K562 (cell line): Measurements from ENCODE around the gene MYO1A. TPM values are rescaled to one million over a fixed set of nuclear protein-coding genes. Genes with fewer than 3 reads are reported as not detected.

Experiments
- HDAC1 ChIP-seq, 2 experiments: fragments of 450-650 bp; IDR thresholded peaks; 2 replicates each; pipeline ENCODE4 v1.6.1; 2016 to 2017; ENCODE audit warnings: inconsistent platforms in 1 of 2, mild to moderate bottlenecking in 1 of 2, moderate library complexity in 1 of 2
- KDM2B ChIP-seq: fragments of 250-450 bp; sonication (Bioruptor Pico); IDR thresholded peaks from 2 replicates; pipeline ENCODE4 v1.8.0; 2021; ENCODE audit warnings: mild to moderate bottlenecking, moderate library complexity
- NCOA2 ChIP-seq, 2 experiments: fragments of 450-650 bp; IDR thresholded peaks; 2 replicates each; pipeline ENCODE4 v1.6.1; 2018; ENCODE audit warnings: mild to moderate bottlenecking in 2 of 2, moderate library complexity in 1 of 2; ENCODE audit not compliant: partially characterized antibody in 2 of 2
- PHF20 ChIP-seq: fragments of 450-650 bp; IDR thresholded peaks from 2 replicates; pipeline ENCODE4 v1.6.1; 2018; ENCODE audit not compliant: partially characterized antibody
- RBBP5 ChIP-seq: fragments of 200-600 bp; sonication (generic); IDR thresholded peaks from 2 replicates; pipeline ENCODE4 v1.6.1; 2012; ENCODE audit warnings: borderline replicate concordance, mild to moderate bottlenecking, low read length, control low read depth, inconsistent platforms; ENCODE audit not compliant: insufficient read depth, poor library complexity, severe bottlenecking
- RCOR1 ChIP-seq, 2 experiments: IDR thresholded peaks; 2 replicates each; pipeline ENCODE4 v1.6.1; 2012; ENCODE audit warnings: low read depth in 2 of 2, low read length in 2 of 2, borderline replicate concordance in 1 of 2, improper control_type of control experiment in 1 of 2
- SOX6 ChIP-seq: fragments of 450-650 bp; IDR thresholded peaks from 2 replicates; pipeline ENCODE4 v1.6.1; 2014; ENCODE audit warnings: mild to moderate bottlenecking
- TAF1 ChIP-seq: IDR thresholded peaks from 2 replicates; pipeline ENCODE4 v1.6.1; 2011; ENCODE audit warnings: mild to moderate bottlenecking, low read length, moderate library complexity; ENCODE audit not compliant: insufficient read depth, control insufficient read depth, severe bottlenecking; ENCODE audit errors: extremely low read depth
- ZFX ChIP-seq: sonication (generic); formaldehyde crosslinking; IDR thresholded peaks from 2 replicates; pipeline ENCODE4 v1.8.0; 2022; ENCODE audit warnings: mild to moderate bottlenecking, missing genetic modification reagents, moderate library complexity
- ZNF197 ChIP-seq: fragments of 200-800 bp; sonication (Bioruptor generic); IDR thresholded peaks from 2 replicates; pipeline ENCODE4 v1.6.1; 2016; ENCODE audit warnings: low read depth, missing genetic modification characterization, missing compliant biosample characterization
- polyA plus RNA-seq, 8 experiments: library from polyadenylated mRNA; depleted of rRNA in 4 of 8; stranded (reverse) in 5 of 8; unstranded in 3 of 8; fragments of >200 nt; fragmentation: Nextera tagmentation in 2 of 8; fragmentation: Illumina TruSeq in 1 of 8; extraction: Ambion mirVana in 2 of 8; extraction: Trizol in 1 of 8; gene quantifications; 2 replicates each; pipeline versions ENCODE4 v1.2.1 to v1.2.3, GENCODE V29; 2011 to 2014; ENCODE audit warnings: inconsistent platforms in 1 of 8, missing spikeins in 1 of 8
- total RNA-seq, 7 experiments: library from RNA; depleted of rRNA in 6 of 7; stranded (reverse); fragments of >200 nt in 6 of 7; fragmentation: Illumina TruSeq in 2 of 7; extraction: Trizol in 2 of 7; gene quantifications; 2 replicates each; pipeline versions ENCODE4 v1.2.1 to v1.2.3, GENCODE V29; 2011 to 2021; ENCODE audit warnings: low replicate concordance in 1 of 7
- TF ChIP-seq, protein P1 (sequence below), 2 experiments: fragments of 450-650 bp; IDR thresholded peaks; 2 replicates each; pipeline ENCODE4 v1.6.1; 2016
- TF ChIP-seq, protein P2 (sequence below): fragments of 250-450 bp; sonication (Bioruptor Pico); IDR thresholded peaks from 2 replicates; pipeline ENCODE4 v1.4.0; 2020
- TF ChIP-seq, protein P3 (sequence below): fragments of 450-650 bp; IDR thresholded peaks from 2 replicates; pipeline ENCODE4 v1.7.0; 2016; ENCODE audit warnings: borderline replicate concordance
- TF ChIP-seq, protein P4 (sequence below): fragments of 450-650 bp; IDR thresholded peaks from 2 replicates; pipeline ENCODE4 v1.6.1; 2016; ENCODE audit warnings: low read depth

The MYO1A gene
- total and polyA plus RNA-seq, 9 of the 15 experiments (the other 6 are each of a cell fraction or from before 2014, with no cell fraction given): 0.03 to 0.29 (median 0.14) TPM; not detected in 2

DNA sequence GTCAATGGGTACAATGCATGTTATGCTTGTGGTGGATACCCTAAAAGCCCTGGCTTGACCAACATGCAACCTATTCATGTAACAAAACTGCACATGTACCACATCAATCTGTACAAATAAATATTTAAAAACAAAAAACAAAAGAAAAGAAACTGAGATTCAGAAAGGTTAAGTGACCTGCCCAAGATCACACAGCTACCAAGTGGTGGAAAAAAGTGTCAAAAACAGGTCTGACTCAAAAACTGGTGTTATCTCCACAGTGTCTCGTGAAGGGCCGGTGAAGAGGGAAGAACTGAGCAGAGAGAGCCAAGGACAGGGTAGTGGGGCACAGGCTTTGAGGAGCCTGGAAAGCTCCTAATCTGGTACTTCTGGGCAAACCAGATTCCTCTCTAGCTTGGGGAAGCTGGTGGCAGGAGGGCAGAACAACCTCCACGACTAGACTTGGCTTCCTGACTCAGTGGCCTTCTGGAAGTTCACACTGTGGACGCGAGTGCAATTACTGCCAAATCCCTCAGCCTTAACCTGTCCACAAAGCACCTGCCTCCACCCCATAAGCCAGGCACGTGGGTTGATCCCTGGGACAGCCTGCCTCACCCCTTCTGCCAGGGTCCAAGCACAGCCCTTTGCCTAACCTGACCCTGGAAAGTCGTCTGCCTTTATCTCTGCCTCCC lies 59.1 kb downstream of the MYO1A start (continued):
- TF ChIP-seq, protein P1, sequence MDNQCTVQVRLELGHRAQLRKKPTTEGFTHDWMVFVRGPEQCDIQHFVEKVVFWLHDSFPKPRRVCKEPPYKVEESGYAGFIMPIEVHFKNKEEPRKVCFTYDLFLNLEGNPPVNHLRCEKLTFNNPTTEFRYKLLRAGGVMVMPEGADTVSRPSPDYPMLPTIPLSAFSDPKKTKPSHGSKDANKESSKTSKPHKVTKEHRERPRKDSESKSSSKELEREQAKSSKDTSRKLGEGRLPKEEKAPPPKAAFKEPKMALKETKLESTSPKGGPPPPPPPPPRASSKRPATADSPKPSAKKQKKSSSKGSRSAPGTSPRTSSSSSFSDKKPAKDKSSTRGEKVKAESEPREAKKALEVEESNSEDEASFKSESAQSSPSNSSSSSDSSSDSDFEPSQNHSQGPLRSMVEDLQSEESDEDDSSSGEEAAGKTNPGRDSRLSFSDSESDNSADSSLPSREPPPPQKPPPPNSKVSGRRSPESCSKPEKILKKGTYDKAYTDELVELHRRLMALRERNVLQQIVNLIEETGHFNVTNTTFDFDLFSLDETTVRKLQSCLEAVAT (IDR thresholded peaks at IDR 0.05): no peak
- TF ChIP-seq SOX6 (no peak), ZFX (no peak), KDM2B (CRISPR knock-in tag) (no peak), RBBP5 (no peak), RCOR1 (IDR thresholded peaks at IDR 0.05; ENCODE audit: borderline replicate concordance in 1 of 2, low read depth in 2 of 2, low read length in 2 of 2) (0 out of 4 replicates have a peak, but pooled peaks of 1 of the 2 experiments have one; percentile 32), ZNF197 (CRISPR knock-in tag) (0 out of 2 replicates have a peak, but pooled peaks have one; percentile 27), NCOA2 (IDR thresholded peaks at IDR 0.05; ENCODE audit: partially characterized antibody in 2 of 2) (no peak), HDAC1 (IDR thresholded peaks at IDR 0.05) (peak in 1 of 2 experiments; percentile 14; a peak in 1 of 4 replicates), TAF1 (no peak), PHF20 (peak; percentile 46)
- TF ChIP-seq, protein P2, sequence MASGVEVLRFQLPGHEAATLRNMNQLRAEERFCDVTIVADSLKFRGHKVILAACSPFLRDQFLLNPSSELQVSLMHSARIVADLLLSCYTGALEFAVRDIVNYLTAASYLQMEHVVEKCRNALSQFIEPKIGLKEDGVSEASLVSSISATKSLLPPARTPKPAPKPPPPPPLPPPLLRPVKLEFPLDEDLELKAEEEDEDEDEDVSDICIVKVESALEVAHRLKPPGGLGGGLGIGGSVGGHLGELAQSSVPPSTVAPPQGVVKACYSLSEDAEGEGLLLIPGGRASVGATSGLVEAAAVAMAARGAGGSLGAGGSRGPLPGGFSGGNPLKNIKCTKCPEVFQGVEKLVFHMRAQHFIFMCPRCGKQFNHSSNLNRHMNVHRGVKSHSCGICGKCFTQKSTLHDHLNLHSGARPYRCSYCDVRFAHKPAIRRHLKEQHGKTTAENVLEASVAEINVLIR (CRISPR knock-in tag): no peak
- TF ChIP-seq, protein P3, sequence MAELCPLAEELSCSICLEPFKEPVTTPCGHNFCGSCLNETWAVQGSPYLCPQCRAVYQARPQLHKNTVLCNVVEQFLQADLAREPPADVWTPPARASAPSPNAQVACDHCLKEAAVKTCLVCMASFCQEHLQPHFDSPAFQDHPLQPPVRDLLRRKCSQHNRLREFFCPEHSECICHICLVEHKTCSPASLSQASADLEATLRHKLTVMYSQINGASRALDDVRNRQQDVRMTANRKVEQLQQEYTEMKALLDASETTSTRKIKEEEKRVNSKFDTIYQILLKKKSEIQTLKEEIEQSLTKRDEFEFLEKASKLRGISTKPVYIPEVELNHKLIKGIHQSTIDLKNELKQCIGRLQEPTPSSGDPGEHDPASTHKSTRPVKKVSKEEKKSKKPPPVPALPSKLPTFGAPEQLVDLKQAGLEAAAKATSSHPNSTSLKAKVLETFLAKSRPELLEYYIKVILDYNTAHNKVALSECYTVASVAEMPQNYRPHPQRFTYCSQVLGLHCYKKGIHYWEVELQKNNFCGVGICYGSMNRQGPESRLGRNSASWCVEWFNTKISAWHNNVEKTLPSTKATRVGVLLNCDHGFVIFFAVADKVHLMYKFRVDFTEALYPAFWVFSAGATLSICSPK: 0 out of 2 replicates have a peak, but pooled peaks have one; percentile 12
- TF ChIP-seq, protein P4, sequence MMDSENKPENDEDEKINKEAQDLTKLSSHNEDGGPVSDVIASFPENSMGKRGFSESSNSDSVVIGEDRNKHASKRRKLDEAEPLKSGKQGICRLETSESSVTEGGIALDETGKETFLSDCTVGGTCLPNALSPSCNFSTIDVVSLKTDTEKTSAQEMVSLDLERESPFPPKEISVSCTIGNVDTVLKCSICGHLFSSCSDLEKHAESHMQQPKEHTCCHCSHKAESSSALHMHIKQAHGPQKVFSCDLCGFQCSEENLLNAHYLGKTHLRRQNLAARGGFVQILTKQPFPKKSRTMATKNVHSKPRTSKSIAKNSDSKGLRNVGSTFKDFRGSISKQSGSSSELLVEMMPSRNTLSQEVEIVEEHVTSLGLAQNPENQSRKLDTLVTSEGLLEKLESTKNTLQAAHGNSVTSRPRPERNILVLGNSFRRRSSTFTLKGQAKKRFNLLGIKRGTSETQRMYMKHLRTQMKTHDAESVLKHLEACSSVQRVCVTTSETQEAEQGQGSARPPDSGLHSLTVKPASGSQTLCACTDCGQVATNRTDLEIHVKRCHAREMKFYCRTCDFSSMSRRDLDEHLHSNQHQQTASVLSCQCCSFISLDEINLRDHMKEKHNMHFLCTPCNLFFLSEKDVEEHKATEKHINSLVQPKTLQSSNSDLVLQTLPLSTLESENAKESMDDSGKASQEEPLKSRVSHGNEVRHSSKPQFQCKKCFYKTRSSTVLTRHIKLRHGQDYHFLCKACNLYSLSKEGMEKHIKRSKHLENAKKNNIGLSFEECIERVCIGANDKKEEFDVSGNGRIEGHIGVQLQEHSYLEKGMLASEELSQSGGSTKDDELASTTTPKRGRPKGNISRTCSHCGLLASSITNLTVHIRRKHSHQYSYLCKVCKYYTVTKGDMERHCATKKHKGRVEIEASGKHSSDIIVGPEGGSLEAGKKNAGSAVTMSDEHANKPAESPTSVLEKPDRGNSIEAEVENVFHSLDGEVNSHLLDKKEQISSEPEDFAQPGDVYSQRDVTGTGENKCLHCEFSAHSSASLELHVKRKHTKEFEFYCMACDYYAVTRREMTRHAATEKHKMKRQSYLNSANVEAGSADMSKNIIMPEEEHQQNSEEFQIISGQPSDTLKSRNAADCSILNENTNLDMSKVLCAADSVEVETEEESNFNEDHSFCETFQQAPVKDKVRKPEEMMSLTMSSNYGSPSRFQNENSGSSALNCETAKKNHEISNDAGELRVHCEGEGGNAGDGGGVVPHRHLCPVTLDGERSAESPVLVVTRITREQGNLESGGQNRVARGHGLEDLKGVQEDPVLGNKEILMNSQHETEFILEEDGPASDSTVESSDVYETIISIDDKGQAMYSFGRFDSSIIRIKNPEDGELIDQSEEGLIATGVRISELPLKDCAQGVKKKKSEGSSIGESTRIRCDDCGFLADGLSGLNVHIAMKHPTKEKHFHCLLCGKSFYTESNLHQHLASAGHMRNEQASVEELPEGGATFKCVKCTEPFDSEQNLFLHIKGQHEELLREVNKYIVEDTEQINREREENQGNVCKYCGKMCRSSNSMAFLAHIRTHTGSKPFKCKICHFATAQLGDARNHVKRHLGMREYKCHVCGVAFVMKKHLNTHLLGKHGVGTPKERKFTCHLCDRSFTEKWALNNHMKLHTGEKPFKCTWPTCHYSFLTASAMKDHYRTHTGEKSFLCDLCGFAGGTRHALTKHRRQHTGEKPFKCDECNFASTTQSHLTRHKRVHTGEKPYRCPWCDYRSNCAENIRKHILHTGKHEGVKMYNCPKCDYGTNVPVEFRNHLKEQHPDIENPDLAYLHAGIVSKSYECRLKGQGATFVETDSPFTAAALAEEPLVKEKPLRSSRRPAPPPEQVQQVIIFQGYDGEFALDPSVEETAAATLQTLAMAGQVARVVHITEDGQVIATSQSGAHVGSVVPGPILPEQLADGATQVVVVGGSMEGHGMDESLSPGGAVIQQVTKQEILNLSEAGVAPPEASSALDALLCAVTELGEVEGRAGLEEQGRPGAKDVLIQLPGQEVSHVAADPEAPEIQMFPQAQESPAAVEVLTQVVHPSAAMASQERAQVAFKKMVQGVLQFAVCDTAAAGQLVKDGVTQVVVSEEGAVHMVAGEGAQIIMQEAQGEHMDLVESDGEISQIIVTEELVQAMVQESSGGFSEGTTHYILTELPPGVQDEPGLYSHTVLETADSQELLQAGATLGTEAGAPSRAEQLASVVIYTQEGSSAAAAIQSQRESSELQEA: no peak
